NB4 (cell line): ENCODE data around the gene VPS36.

Experiments used
- CTCF ChIP-seq: IDR thresholded peaks from one replicate; pipeline ENCODE4 v1.5.1; 2012; ENCODE audit warnings: low read depth, low read length
- MYC ChIP-seq: IDR thresholded peaks from 2 replicates; pipeline ENCODE4 v1.6.1; 2011; ENCODE audit warnings: low read depth, low read length
- POLR2A ChIP-seq: IDR thresholded peaks from 2 replicates; pipeline ENCODE4 v1.6.1; 2011; ENCODE audit warnings: mild to moderate bottlenecking; ENCODE audit not compliant: insufficient read length; ENCODE audit errors: extremely low read depth

GRCh38 chr13:52414051-52414450 lies 36.4 kb downstream of the VPS36 start:
- TF ChIP-seq CTCF: no peak
- TF ChIP-seq POLR2A: no peak
- no peak for TF ChIP-seq MYC
